ENCODE measurements around the gene MBOAT2.
A peak's percentile ranks its signal among the peaks of the same experiment; 100 is the strongest.
"Not testable (repeated sequence)": the region's sequence is repeated elsewhere in the genome, so short reads cannot be mapped to it uniquely, and the experiment has no call there.

The MBOAT2 gene

GRCh38 chr2:8969348-8969747 is 34.1 kb downstream of the MBOAT2 start:
- not testable (repeated sequence) for H2AFZ ChIP-seq (ENCODE audit: low read depth, low read length); H3K9me3 ChIP-seq (ENCODE audit: insufficient read depth, low read length); H3K4me1 ChIP-seq (ENCODE audit: low read length); H3K4me2 ChIP-seq (ENCODE audit: low read length); H4K20me1 ChIP-seq (ENCODE audit: insufficient read depth, low read length); H3K27ac ChIP-seq (ENCODE audit: low read length); H3K36me3 ChIP-seq (replicated peaks; ENCODE audit: low read depth, low read length); H3K4me3 ChIP-seq (ENCODE audit: low read length); H3K79me2 ChIP-seq (ENCODE audit: low read length); H3K27me3 ChIP-seq (ENCODE audit: low read depth, low read length); H3K9ac ChIP-seq (ENCODE audit: low read length)

- H3K9ac ChIP-seq (ENCODE audit: low read length), result no peak overlapping the region
- no peaks in the 10 kb centered on the region for H4K20me1 ChIP-seq (ENCODE audit: insufficient read depth, low read length)
- H3K4me2 ChIP-seq (ENCODE audit: low read length), result no peak overlapping the region
- no peak for TF ChIP-seq CTCF (IDR thresholded peaks at IDR 0.05; ENCODE audit: low read depth, low read length)
- no peak for TF ChIP-seq EZH2phosphoT487 (IDR thresholded peaks at IDR 0.05; ENCODE audit: low read depth)
- no peak overlapping the region for H3K4me3 ChIP-seq (ENCODE audit: low read length)
- H2AFZ ChIP-seq (ENCODE audit: low read depth, low read length), result 0 out of 2 replicates have a peak overlapping the region, but pooled peaks have one; percentile 22
- no peaks in the 10 kb centered on the region for H3K4me1 ChIP-seq (ENCODE audit: low read length)
- no peaks in the 10 kb centered on the region for H3K36me3 ChIP-seq (replicated peaks; ENCODE audit: low read depth, low read length)
- no peaks in the 10 kb centered on the region for H3K79me2 ChIP-seq (ENCODE audit: low read length)
- no peaks in the 10 kb centered on the region for H3K9me3 ChIP-seq (ENCODE audit: insufficient read depth, low read length)
- peaks cover 3% of the 10 kb centered on the region; the same call in 1 of the 2 replicates for H3K27me3 ChIP-seq (ENCODE audit: low read depth, low read length)
- H3K27ac ChIP-seq (ENCODE audit: low read length), result no peak overlapping the region
Observed at GRCh38 chr2:8966123-8966908, 37.2 kb downstream of the MBOAT2 start.

GRCh38 chr2:8965216-8965969 is 38.1 kb downstream of the MBOAT2 start:
- Histone ChIP-seq H3K4me1 (ENCODE audit: low read length) (no peaks in the 10 kb centered on the region), H4K20me1 (ENCODE audit: insufficient read depth, low read length) (no peaks in the 10 kb centered on the region), H3K9me3 (ENCODE audit: insufficient read depth, low read length) (no peaks in the 10 kb centered on the region), H3K27me3 (ENCODE audit: low read depth, low read length) (peaks cover 3% of the 10 kb centered on the region; the same call in 1 of the 2 replicates), H3K4me3 (ENCODE audit: low read length) (no peak overlapping the region), H3K79me2 (ENCODE audit: low read length) (no peaks in the 10 kb centered on the region), H3K9ac (ENCODE audit: low read length) (no peak overlapping the region), H3K4me2 (ENCODE audit: low read length) (no peak overlapping the region), H2AFZ (ENCODE audit: low read depth, low read length) (no peak overlapping the region), H3K27ac (ENCODE audit: low read length) (no peak overlapping the region), H3K36me3 (replicated peaks; ENCODE audit: low read depth, low read length) (no peaks in the 10 kb centered on the region)
- TF ChIP-seq CTCF (IDR thresholded peaks at IDR 0.05; ENCODE audit: low read depth, low read length) (no peak), EZH2phosphoT487 (IDR thresholded peaks at IDR 0.05; ENCODE audit: low read depth) (no peak)

GRCh38 chr2:8962890-8963289 is 40.6 kb downstream of the MBOAT2 start:
- peaks cover 3% of the 10 kb centered on the region; the same call in 1 of the 2 replicates for H3K27me3 ChIP-seq (ENCODE audit: low read depth, low read length)
- no peaks in the 10 kb centered on the region for H4K20me1 ChIP-seq (ENCODE audit: insufficient read depth, low read length)
- no peaks in the 10 kb centered on the region for H3K9me3 ChIP-seq (ENCODE audit: insufficient read depth, low read length)
- H3K36me3 ChIP-seq (replicated peaks; ENCODE audit: low read depth, low read length), result no peaks in the 10 kb centered on the region
- no peak overlapping the region for H2AFZ ChIP-seq (ENCODE audit: low read depth, low read length)
- H3K4me3 ChIP-seq (ENCODE audit: low read length), result no peak overlapping the region
- no peak overlapping the region for H3K4me2 ChIP-seq (ENCODE audit: low read length)
- TF ChIP-seq EZH2phosphoT487 (IDR thresholded peaks at IDR 0.05; ENCODE audit: low read depth), result no peak
- no peaks in the 10 kb centered on the region for H3K79me2 ChIP-seq (ENCODE audit: low read length)
- no peak overlapping the region for H3K9ac ChIP-seq (ENCODE audit: low read length)
- H3K4me1 ChIP-seq (ENCODE audit: low read length), result no peaks in the 10 kb centered on the region
- H3K27ac ChIP-seq (ENCODE audit: low read length), result no peak overlapping the region

GRCh38 chr2:8957628-8958027 is 45.9 kb downstream of the MBOAT2 start:
- Histone ChIP-seq H3K4me1 (ENCODE audit: low read length) (no peaks in the 10 kb centered on the region), H3K27me3 (ENCODE audit: low read depth, low read length) (no peaks in the 10 kb centered on the region), H3K27ac (ENCODE audit: low read length) (no peak overlapping the region), H4K20me1 (ENCODE audit: insufficient read depth, low read length) (no peaks in the 10 kb centered on the region), H3K36me3 (replicated peaks; ENCODE audit: low read depth, low read length) (no peaks in the 10 kb centered on the region), H3K9ac (ENCODE audit: low read length) (no peak overlapping the region), H3K79me2 (ENCODE audit: low read length) (no peaks in the 10 kb centered on the region), H3K4me2 (ENCODE audit: low read length) (no peak overlapping the region), H2AFZ (ENCODE audit: low read depth, low read length) (no peak overlapping the region), H3K4me3 (ENCODE audit: low read length) (no peak overlapping the region), H3K9me3 (ENCODE audit: insufficient read depth, low read length) (peaks cover 13% of the 10 kb centered on the region; the same call in 1 of the 2 replicates)
- no peak for TF ChIP-seq EZH2phosphoT487 (IDR thresholded peaks at IDR 0.05; ENCODE audit: low read depth)
- TF ChIP-seq CTCF (IDR thresholded peaks at IDR 0.05; ENCODE audit: low read depth, low read length), result no peak

Measured in OCI-LY3 (cell line).